AG09319 (cell line): Measurements from ENCODE around the gene FGD6.
"Not testable (repeated sequence)": the region's sequence is repeated elsewhere in the genome, so short reads cannot be mapped to it uniquely, and the experiment has no call there.

Source experiments
- DNase-seq: peaks from one replicate; pipeline ENCODE4 v3.0.0-alpha.2; 2010; ENCODE audit warnings: low read depth; ENCODE audit errors: extremely low read depth
- TF ChIP-seq, protein P1 (sequence below): IDR thresholded peaks from 2 replicates; pipeline ENCODE4 v1.5.1; 2011; ENCODE audit warnings: low read depth, mild to moderate bottlenecking, inconsistent platforms, low read length, moderate library complexity

FGD6 gene

GRCh38 chr12:95203487-95204030 lies 13.7 kb downstream of the FGD6 start:
- TF ChIP-seq, protein P1, sequence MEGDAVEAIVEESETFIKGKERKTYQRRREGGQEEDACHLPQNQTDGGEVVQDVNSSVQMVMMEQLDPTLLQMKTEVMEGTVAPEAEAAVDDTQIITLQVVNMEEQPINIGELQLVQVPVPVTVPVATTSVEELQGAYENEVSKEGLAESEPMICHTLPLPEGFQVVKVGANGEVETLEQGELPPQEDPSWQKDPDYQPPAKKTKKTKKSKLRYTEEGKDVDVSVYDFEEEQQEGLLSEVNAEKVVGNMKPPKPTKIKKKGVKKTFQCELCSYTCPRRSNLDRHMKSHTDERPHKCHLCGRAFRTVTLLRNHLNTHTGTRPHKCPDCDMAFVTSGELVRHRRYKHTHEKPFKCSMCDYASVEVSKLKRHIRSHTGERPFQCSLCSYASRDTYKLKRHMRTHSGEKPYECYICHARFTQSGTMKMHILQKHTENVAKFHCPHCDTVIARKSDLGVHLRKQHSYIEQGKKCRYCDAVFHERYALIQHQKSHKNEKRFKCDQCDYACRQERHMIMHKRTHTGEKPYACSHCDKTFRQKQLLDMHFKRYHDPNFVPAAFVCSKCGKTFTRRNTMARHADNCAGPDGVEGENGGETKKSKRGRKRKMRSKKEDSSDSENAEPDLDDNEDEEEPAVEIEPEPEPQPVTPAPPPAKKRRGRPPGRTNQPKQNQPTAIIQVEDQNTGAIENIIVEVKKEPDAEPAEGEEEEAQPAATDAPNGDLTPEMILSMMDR, result no peak
- no peak for DNase-seq

DNA sequence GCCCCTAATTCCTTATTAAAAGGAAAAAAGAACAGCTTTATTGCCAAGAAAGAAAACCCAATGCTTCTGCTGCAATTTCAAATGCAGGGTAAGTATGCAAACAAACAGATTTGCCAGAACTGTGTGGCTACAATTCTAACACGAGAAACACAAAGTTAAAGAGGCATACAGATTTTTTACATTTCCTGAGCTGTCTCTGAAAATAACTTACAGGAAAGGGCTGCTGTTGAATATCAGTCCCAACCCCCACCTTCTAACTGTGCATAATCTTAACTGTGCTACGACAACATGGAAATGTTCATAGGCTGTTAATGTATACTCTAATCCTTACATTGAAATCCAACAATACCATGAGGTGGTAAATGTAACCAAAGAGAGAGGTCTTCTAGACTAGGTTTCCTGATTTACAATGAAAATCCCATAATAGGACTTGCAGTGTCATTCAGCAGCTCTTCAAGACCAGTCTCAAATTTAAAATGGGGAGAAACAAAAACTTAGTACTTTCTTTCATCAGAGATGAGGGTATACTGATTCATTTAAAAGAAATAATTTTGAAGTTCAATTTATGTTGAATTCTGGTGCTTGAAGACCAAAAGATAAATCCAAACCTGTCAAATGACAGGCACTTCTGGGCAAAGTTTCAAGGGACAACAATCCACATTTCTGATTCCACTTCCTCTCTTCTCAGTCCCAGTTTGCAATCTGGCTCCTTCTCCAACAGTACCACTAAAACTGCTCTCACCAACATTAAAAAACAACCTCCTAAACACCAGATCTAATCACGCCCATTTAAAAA lies 14.4 kb downstream of the FGD6 start:
- TF ChIP-seq, protein P1, result no peak
- DNase-seq, result no peak

DNA sequence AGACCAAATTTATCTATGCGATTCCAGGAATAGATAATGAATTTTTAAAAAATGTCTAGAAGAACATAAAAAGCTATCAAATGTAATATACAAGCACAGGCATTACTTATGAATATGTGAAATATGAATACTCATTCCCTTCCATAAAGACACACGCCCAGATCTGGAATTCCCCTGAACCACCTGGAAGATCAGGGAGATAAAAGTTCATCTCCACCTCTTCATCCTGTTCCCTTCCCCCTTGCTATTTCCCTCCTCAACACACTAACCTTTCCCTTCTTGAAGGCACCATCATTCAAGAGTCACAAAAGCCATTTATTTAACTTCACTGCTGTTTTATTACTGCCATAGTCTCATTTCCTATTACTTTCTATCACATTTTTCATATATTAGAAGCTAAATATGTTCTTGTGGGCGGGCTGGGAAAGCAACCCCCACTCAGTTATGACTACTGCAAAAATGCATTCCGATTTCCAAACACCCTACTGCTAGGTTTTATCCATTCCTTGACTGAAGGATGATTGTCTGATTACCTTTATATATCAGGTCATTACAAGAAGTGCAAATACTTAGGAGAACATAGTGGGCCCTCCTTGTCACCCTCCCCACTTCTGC lies 16.1 kb downstream of the FGD6 start:
- DNase-seq, result no peak
- TF ChIP-seq, protein P1, result no peak

- TF ChIP-seq, protein P1, result no peak
These were observed 17.0 kb downstream of the FGD6 start for GRCh38 chr12:95200128-95200894.

DNA sequence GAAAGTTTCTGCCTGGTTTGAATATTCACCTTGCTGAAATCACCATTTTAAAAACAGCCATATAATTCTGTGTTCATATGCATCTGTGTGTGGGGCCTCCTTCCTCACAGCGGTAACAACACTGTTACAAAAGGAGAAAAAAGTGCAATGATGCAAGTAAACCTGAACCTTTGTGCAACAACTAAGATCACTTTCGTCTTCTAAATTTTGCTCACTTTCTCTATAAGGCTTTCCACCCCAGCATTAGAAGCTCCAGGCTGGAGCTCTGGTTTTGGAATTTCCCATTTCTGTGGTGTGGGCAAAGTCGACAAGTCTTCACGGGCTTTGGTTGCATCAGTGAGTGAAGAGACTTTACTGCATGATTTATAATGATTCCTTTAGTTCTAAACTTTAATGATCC lies 18.4 kb downstream of the FGD6 start:
- TF ChIP-seq, protein P1, result no peak
- no peak for DNase-seq

More at GRCh38 chr12:95200128-95200894, 17.0 kb downstream of the FGD6 start:
- no peak for DNase-seq

- no peak for DNase-seq
These were observed 19.6 kb downstream of the FGD6 start for GRCh38 chr12:95197636-95198035.

GRCh38 chr12:95196875-95197569 lies 20.2 kb downstream of the FGD6 start:
- not testable (repeated sequence) for DNase-seq

More at GRCh38 chr12:95197636-95198035, 19.6 kb downstream of the FGD6 start:
- TF ChIP-seq, protein P1, result no peak
